Measurements from ENCODE around the gene TUBB4B.

- TF ChIP-seq CTCF (IDR thresholded peaks at IDR 0.05), result no peak
- TF ChIP-seq POLR2A (IDR thresholded peaks at IDR 0.05), result no peak
Observed at GRCh38 chr9:137229903-137230704, 11.0 kb upstream of the TUBB4B start.

Data from thyroid gland (tissue), 4 donors.